K562 (cell line): Measurements from ENCODE around the gene ECM1. TPM values are rescaled to one million over a fixed set of nuclear protein-coding genes. Genes with fewer than 3 reads are reported as not detected.

Experiments used
- BMI1 ChIP-seq: fragments of 150-350 bp; IDR thresholded peaks from 2 replicates; pipeline ENCODE4 v1.6.1; 2014; ENCODE audit warnings: low read length
- polyA plus RNA-seq, 8 experiments: library from polyadenylated mRNA; depleted of rRNA in 4 of 8; stranded (reverse) in 5 of 8; unstranded in 3 of 8; fragments of >200 nt; fragmentation: Nextera tagmentation in 2 of 8; fragmentation: Illumina TruSeq in 1 of 8; extraction: Ambion mirVana in 2 of 8; extraction: Trizol in 1 of 8; gene quantifications; 2 replicates each; pipeline versions ENCODE4 v1.2.1 to v1.2.3, GENCODE V29; 2011 to 2014; ENCODE audit warnings: inconsistent platforms in 1 of 8, missing spikeins in 1 of 8
- total RNA-seq, 7 experiments: library from RNA; depleted of rRNA in 6 of 7; stranded (reverse); fragments of >200 nt in 6 of 7; fragmentation: Illumina TruSeq in 2 of 7; extraction: Trizol in 2 of 7; gene quantifications; 2 replicates each; pipeline versions ENCODE4 v1.2.1 to v1.2.3, GENCODE V29; 2011 to 2021; ENCODE audit warnings: low replicate concordance in 1 of 7
- TF ChIP-seq, protein P1 (sequence below), 2 experiments: fragments of 450-650 bp; formaldehyde crosslinking in 1 of 2; IDR thresholded peaks; 2 replicates each; pipeline versions ENCODE4 v1.4.0 to v1.6.1; 2014 to 2020; ENCODE audit warnings: mild to moderate bottlenecking in 2 of 2, borderline replicate concordance in 1 of 2, low read depth in 1 of 2

Gene ECM1
- total and polyA plus RNA-seq, 9 of the 15 experiments (the other 6 are each of a cell fraction or from before 2014, with no cell fraction given): 6.6 to 52.2 (median 12.8) TPM

DNA sequence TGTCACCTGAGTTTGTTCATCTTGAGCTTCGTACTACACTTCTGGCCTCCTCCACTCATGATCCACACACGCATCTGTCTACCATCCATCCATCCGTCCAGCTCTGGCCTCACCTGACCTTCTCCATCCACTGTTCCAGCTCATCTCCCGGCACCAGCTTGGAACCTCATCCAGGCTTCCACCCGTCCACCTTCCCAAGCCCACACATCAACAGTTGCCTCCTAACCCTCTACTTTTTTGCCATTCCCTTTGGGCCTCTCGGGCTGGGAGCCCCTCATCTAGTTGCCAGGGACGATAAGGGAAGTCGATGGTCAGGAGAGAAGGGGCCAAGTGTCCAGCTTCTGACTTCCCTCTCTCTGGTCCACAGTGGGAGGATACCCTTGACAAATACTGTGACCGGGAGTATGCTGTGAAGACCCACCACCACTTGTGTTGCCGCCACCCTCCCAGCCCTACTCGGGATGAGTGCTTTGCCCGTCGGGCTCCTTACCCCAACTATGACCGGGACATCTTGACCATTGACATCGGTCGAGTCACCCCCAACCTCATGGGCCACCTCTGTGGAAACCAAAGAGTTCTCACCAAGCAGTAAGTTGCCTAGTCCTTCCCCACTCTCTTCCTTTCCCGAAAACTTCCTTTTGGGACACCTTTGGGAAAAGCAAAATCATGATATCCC lies 4.2 kb downstream of the ECM1 start (continued):
- TF ChIP-seq, protein P1, sequence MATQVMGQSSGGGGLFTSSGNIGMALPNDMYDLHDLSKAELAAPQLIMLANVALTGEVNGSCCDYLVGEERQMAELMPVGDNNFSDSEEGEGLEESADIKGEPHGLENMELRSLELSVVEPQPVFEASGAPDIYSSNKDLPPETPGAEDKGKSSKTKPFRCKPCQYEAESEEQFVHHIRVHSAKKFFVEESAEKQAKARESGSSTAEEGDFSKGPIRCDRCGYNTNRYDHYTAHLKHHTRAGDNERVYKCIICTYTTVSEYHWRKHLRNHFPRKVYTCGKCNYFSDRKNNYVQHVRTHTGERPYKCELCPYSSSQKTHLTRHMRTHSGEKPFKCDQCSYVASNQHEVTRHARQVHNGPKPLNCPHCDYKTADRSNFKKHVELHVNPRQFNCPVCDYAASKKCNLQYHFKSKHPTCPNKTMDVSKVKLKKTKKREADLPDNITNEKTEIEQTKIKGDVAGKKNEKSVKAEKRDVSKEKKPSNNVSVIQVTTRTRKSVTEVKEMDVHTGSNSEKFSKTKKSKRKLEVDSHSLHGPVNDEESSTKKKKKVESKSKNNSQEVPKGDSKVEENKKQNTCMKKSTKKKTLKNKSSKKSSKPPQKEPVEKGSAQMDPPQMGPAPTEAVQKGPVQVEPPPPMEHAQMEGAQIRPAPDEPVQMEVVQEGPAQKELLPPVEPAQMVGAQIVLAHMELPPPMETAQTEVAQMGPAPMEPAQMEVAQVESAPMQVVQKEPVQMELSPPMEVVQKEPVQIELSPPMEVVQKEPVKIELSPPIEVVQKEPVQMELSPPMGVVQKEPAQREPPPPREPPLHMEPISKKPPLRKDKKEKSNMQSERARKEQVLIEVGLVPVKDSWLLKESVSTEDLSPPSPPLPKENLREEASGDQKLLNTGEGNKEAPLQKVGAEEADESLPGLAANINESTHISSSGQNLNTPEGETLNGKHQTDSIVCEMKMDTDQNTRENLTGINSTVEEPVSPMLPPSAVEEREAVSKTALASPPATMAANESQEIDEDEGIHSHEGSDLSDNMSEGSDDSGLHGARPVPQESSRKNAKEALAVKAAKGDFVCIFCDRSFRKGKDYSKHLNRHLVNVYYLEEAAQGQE (IDR thresholded peaks at IDR 0.05; ENCODE audit: borderline replicate concordance): no peak
- TF ChIP-seq, protein P1 (CRISPR knock-in tag; IDR thresholded peaks at IDR 0.05; ENCODE audit: low read depth): no peak
- no peak for TF ChIP-seq BMI1
